Stimulated activated CD4-positive, alpha-beta T cell treated with anti-CD3 and anti-CD28 coated beads, Interleukin-4, amount 100 ng/mL, for 48 hours (primary cell): ENCODE results near the gene C5orf22.
"Not testable (repeated sequence)": the region's sequence is repeated elsewhere in the genome, so short reads cannot be mapped to it uniquely, and the experiment has no call there.

Source experiments
- DNase-seq, 2 donors: peaks; one replicate each; pipeline ENCODE4 v3.0.0-alpha.2; 2020; ENCODE audit warnings: low read depth in 2 of 2

The C5orf22 gene

GRCh38 chr5:31554552-31554951 lies 22.5 kb downstream of the C5orf22 start:
- no peak for DNase-seq

- no peak for DNase-seq
Measured at GRCh38 chr5:31556461-31556860, 24.4 kb downstream of the C5orf22 start.

GRCh38 chr5:31559942-31560341 lies 27.8 kb downstream of the C5orf22 start:
- DNase-seq, result no peak

- DNase-seq, result no peak
Measured at GRCh38 chr5:31561946-31562345, 29.8 kb downstream of the C5orf22 start.

- DNase-seq, result no peak
Measured at GRCh38 chr5:31563216-31563615, 31.1 kb downstream of the C5orf22 start.

- DNase-seq, result not testable (repeated sequence)
Measured at GRCh38 chr5:31566362-31566761, 34.3 kb downstream of the C5orf22 start.

- no peak for DNase-seq
Measured at GRCh38 chr5:31568302-31568835, 36.3 kb downstream of the C5orf22 start.

- DNase-seq, result no peak
Measured at GRCh38 chr5:31569068-31569467, 37.0 kb downstream of the C5orf22 start.

GRCh38 chr5:31573494-31574142 lies 41.5 kb downstream of the C5orf22 start:
- no peak for DNase-seq

- DNase-seq, result no peak
Measured at GRCh38 chr5:31574772-31575171, 42.7 kb downstream of the C5orf22 start.

GRCh38 chr5:31577438-31577837 lies 45.3 kb downstream of the C5orf22 start:
- DNase-seq, result no peak

GRCh38 chr5:31579558-31579957 lies 47.5 kb downstream of the C5orf22 start:
- DNase-seq, result no peak

- DNase-seq, result no peak
Measured at GRCh38 chr5:31581498-31582099, 49.5 kb downstream of the C5orf22 start.

GRCh38 chr5:31583129-31583528 lies 51.0 kb downstream of the C5orf22 start:
- no peak for DNase-seq

GRCh38 chr5:31585166-31585894 lies 53.2 kb downstream of the C5orf22 start:
- no peak for DNase-seq

GRCh38 chr5:31585895-31586270 lies 53.8 kb downstream of the C5orf22 start:
- no peak for DNase-seq

- no peak for DNase-seq
Measured at GRCh38 chr5:31587546-31587945, 55.4 kb downstream of the C5orf22 start.

- DNase-seq, result no peak
Measured at GRCh38 chr5:31593665-31594064, 61.6 kb downstream of the C5orf22 start.

GRCh38 chr5:31596354-31596753 lies 64.3 kb downstream of the C5orf22 start:
- no peak for DNase-seq

- no peak for DNase-seq
Measured at GRCh38 chr5:31598640-31599611, 66.8 kb downstream of the C5orf22 start.

- DNase-seq, result not testable (repeated sequence)
Measured at GRCh38 chr5:31602305-31602704, 70.2 kb downstream of the C5orf22 start.

- DNase-seq, result no peak
Measured at GRCh38 chr5:31604240-31604639, 72.1 kb downstream of the C5orf22 start.
